Measurements from ENCODE around the gene STPG3.

Gene STPG3

GRCh38 chr9:137251194-137251461, at the start of gene STPG3:
Gene STPG3, plus strand, starts transcription at chr9:137251286. Its CDS starts 1 bp downstream, at chr9:137251287.
- ATAC-seq, result no peak

GRCh38 chr9:137202966-137203365, 48.1 kb upstream of the STPG3 start:
- no peak for ATAC-seq

GRCh38 chr9:137204731-137205125, 46.4 kb upstream of the STPG3 start:
- no peak for ATAC-seq

- ATAC-seq, result peak; percentile 45 to 61
Measured at GRCh38 chr9:137205126-137206069, 45.7 kb upstream of the STPG3 start, which contains the start of the genes NDOR1 and TMEM203. Gene NDOR1, plus strand, starts transcription at chr9:137205700. Its CDS starts 78 bp downstream, at chr9:137205778. Gene TMEM203, minus strand, starts transcription at chr9:137205648. Its CDS starts 234 bp downstream, at chr9:137205414.

GRCh38 chr9:137206602-137207001, 44.5 kb upstream of the STPG3 start:
- no peak for ATAC-seq

GRCh38 chr9:137211532-137211931, 39.6 kb upstream of the STPG3 start:
- ATAC-seq, result no peak

- ATAC-seq, result no peak
Measured at GRCh38 chr9:137212520-137212919, 38.6 kb upstream of the STPG3 start.

- no peak for ATAC-seq
Measured at GRCh38 chr9:137213160-137214060, 37.7 kb upstream of the STPG3 start.

- ATAC-seq, result no peak
Measured at GRCh38 chr9:137214620-137215019, 36.5 kb upstream of the STPG3 start.

- no peak for ATAC-seq
Measured at GRCh38 chr9:137215196-137215986, 35.7 kb upstream of the STPG3 start.

GRCh38 chr9:137216188-137216965, 34.7 kb upstream of the STPG3 start:
- ATAC-seq, result no peak

GRCh38 chr9:137217276-137218211, 33.5 kb upstream of the STPG3 start:
- ATAC-seq, result no peak

GRCh38 chr9:137218212-137218753, 32.8 kb upstream of the STPG3 start:
- ATAC-seq, result no peak

- no peak for ATAC-seq
Measured at GRCh38 chr9:137218754-137219271, 32.3 kb upstream of the STPG3 start.

GRCh38 chr9:137219757-137220316, 31.2 kb upstream of the STPG3 start:
- no peak for ATAC-seq

GRCh38 chr9:137220317-137221094, 30.6 kb upstream of the STPG3 start:
- ATAC-seq, result no peak

GRCh38 chr9:137221095-137221505, 30.0 kb upstream of the STPG3 start:
- no peak for ATAC-seq

- ATAC-seq, result no peak
Measured at GRCh38 chr9:137221506-137222111, 29.5 kb upstream of the STPG3 start.

All from activated CD4-positive, CD25-positive, alpha-beta regulatory T cell treated with anti-CD3 and anti-CD28 coated beads, Interleukin-2, amount 50 U/mL, for 24 hours (primary cell).